ENCODE measurements around the gene S100A2. TPM values are rescaled to one million over a fixed set of nuclear protein-coding genes. Genes with fewer than 3 reads are reported as not detected.

The S100A2 gene
- total RNA-seq (2021; fragmentation: NEBNext Ultra II Directional; extraction: Animal tissue kit (Norgen Biotek cat#: 25700)) (2.0 TPM in 1 of 2 replicates, not detected in the other), polyA plus RNA-seq (2011; rRNA removed) (0.71 and 0.86 TPM in 2 replicates), polyA minus RNA-seq (2011; rRNA and poly(A)+ RNA removed) (0.60 TPM in 1 of 2 replicates, not detected in the other)
- polyA plus RNA-seq (2011; cell fraction: cytosol; rRNA removed): 1.1 TPM
- polyA plus RNA-seq (2011; cell fraction: nucleus; rRNA removed): 0.78 TPM
- 0.69 to 2.1 TPM (median 1.2 TPM) in 4 replicates for polyA plus RNA-seq (2012, experiment 1 of 2)
- polyA plus RNA-seq (2012, experiment 2 of 2): 0.20 TPM
- polyA plus RNA-seq (2013, experiment 1 of 2): 2.0 TPM
- polyA plus RNA-seq (2013, experiment 2 of 2): 2.6 TPM
- not detected for polyA minus RNA-seq (2011; cell fraction: cytosol; rRNA and poly(A)+ RNA removed)
- polyA minus RNA-seq (2011; cell fraction: nucleus; rRNA and poly(A)+ RNA removed): not detected
- long read RNA-seq, experiment 1: 0 reads
- long read RNA-seq, experiment 2: 0 reads

GRCh38 chr1:153565529-153566374, at the start of gene S100A2:
Gene S100A2, minus strand, starts transcription at chr1:153565844. Its CDS starts 1,967 bp downstream, at chr1:153563877.
- peak within 1 kb of the TSS; percentile 98 for H4K91ac ChIP-seq (replicated peaks; ENCODE audit: insufficient read length, low read length)
- H3K4me2 ChIP-seq (ENCODE audit: insufficient read depth in 1 of 2, low read depth in 2 of 2, low read length in 2 of 2): peak within 1 kb of the TSS; percentile 5 to 37; a peak in 3 of 4 replicates
- H3K23me2 ChIP-seq (ENCODE audit: low read depth, low read length): no peaks in the 10 kb centered on the region; the same call in 1 of the 2 replicates
- no peak within 1 kb of the TSS for H3K23ac ChIP-seq (ENCODE audit: insufficient read length)
- peak within 1 kb of the TSS; percentile 64; the same call in 1 of the 2 replicates for H4K8ac ChIP-seq (ENCODE audit: extremely low read depth, insufficient read depth, low read length)
- H2AFZ ChIP-seq (ENCODE audit: low read length): 0 out of 2 replicates have a peak within 1 kb of the TSS, but pooled peaks have one; percentile 9
- no peaks in the 10 kb centered on the region for H3K9me3 ChIP-seq (ENCODE audit: insufficient read depth in 2 of 2, low read depth in 1 of 2, low read length in 1 of 2)
- peak within 1 kb of the TSS; percentile 96 for H2AK5ac ChIP-seq (ENCODE audit: low read depth, low read length)
- no peaks in the 10 kb centered on the region for H3K79me2 ChIP-seq (ENCODE audit: control insufficient read depth in 1 of 2, insufficient read depth in 2 of 2, low read length in 2 of 2)
- DNase-seq (ENCODE audit: low read depth in 1 of 2, low spot score in 2 of 2) (no peak), FAIRE-seq (no peak)
- H2BK15ac ChIP-seq (ENCODE audit: low read length): peak within 1 kb of the TSS; percentile 99
- no peak within 1 kb of the TSS for H3K27ac ChIP-seq (ENCODE audit: low read depth, low read length)
- peak within 1 kb of the TSS; percentile 88 for H3K56ac ChIP-seq (replicated peaks; ENCODE audit: insufficient read length, low read depth, low read length)
- peak within 1 kb of the TSS; percentile 97; the same call in 1 of the 2 replicates for H2BK5ac ChIP-seq (ENCODE audit: low read depth, low read length)
- no peak within 1 kb of the TSS for H3K14ac ChIP-seq (ENCODE audit: insufficient read length)
- 83% methylated on average over 8 of the region's 8 CpGs; no CpG with 5 or more reads in 1 of the 2 experiments for WGBS, 2 experiments (ENCODE audit: extremely low coverage in 1 of 2, insufficient coverage in 1 of 2, insufficient read length in 1 of 2, insufficient replicate concordance in 2 of 2, low coverage in 1 of 2, low lambda C conversion rate in 2 of 2, missing lambda C conversion rate in 1 of 2)
- H3K18ac ChIP-seq (ENCODE audit: extremely low read depth, low read length): peak within 1 kb of the TSS; percentile 87
- H3K4me3 ChIP-seq (ENCODE audit: extremely low read depth in 1 of 4, insufficient read depth in 2 of 4, low read depth in 3 of 4, low read length in 4 of 4): no peak within 1 kb of the TSS
- H3K9ac ChIP-seq (replicated peaks in 1 of 4; ENCODE audit: extremely low read depth in 1 of 4, low read depth in 3 of 4, low read length in 3 of 4): peak within 1 kb of the TSS in 2 of 4 experiments; percentile 26 to 36; a peak in 1 of 7 replicates
- peak within 1 kb of the TSS; percentile 99 for H2BK12ac ChIP-seq (ENCODE audit: low read depth, low read length)
- 0 out of 7 replicates have a peak, but pooled peaks cover 0 to 4% (median 0%) of the 10 kb centered on the region in 4 experiments for H3K27me3 ChIP-seq (replicated peaks in 1 of 4; ENCODE audit: control insufficient read depth in 3 of 4, extremely low read depth in 1 of 4, insufficient read depth in 3 of 4, low read length in 3 of 4)
- POLR2A ChIA-PET (ENCODE audit: partially characterized antibody): interaction anchor here (0.6 to 1.6 kb wide), 13 partner anchors 9 to 83 kb away, joined by 3 to 7 read pairs (median 4); partner anchors contain the start of genes CHTOP, S100A13, S100A16 and S100A4
- H3K36me3 ChIP-seq (ENCODE audit: control insufficient read depth in 2 of 4, insufficient read depth in 4 of 4, low read length in 3 of 4): no peaks in the 10 kb centered on the region
- H2BK20ac ChIP-seq (ENCODE audit: low read length): peak within 1 kb of the TSS; percentile 99
- peak within 1 kb of the TSS; percentile 96 for H2BK120ac ChIP-seq (replicated peaks; ENCODE audit: low read depth, low read length)
- H4K20me1 ChIP-seq (replicated peaks in 1 of 2; ENCODE audit: control insufficient read depth in 1 of 2, insufficient read depth in 2 of 2, low read length in 2 of 2): no peaks in the 10 kb centered on the region
- CTCF ChIA-PET (ENCODE audit: partially characterized antibody): interaction anchor here (0.6 to 4.4 kb wide), 20 partner anchors 13 to 445 kb away, joined by 3 to 20 read pairs (median 4); partner anchors contain the start of genes S100A14, S100A4, S100A5 and S100A6
- H4K5ac ChIP-seq (ENCODE audit: insufficient read length, low read depth, low read length): peak within 1 kb of the TSS; percentile 34
- H3K4me1 ChIP-seq (replicated peaks in 1 of 4; ENCODE audit: control insufficient read depth in 3 of 4, insufficient read depth in 4 of 4, low read length in 3 of 4): peaks cover 11 to 26% (median 20%) of the 10 kb centered on the region in 4 experiments
- H3K4ac ChIP-seq (replicated peaks; ENCODE audit: insufficient read length, low read depth, low read length): peak within 1 kb of the TSS; percentile 88
- no peaks in the 10 kb centered on the region for H3K79me1 ChIP-seq (ENCODE audit: low read depth, low read length)
- no peak for TF ChIP-seq ATF3 (IDR thresholded peaks at IDR 0.05; ENCODE audit: insufficient read depth, low read depth, low read length)
- no peak for TF ChIP-seq POU5F1 (IDR thresholded peaks at IDR 0.05; ENCODE audit: low read depth, low read length)
- no peak for TF ChIP-seq E2F6 (IDR thresholded peaks at IDR 0.05)
- no peak for TF ChIP-seq CBX5 (IDR thresholded peaks at IDR 0.05; ENCODE audit: low read depth, low read length)
- TF ChIP-seq TEAD4 (IDR thresholded peaks at IDR 0.05; ENCODE audit: low read depth, low read length): no peak
- TF ChIP-seq SIX5 (IDR thresholded peaks at IDR 0.05; ENCODE audit: low read depth, low read length): no peak
- TF ChIP-seq ZNF274 (IDR thresholded peaks at IDR 0.05; ENCODE audit: borderline replicate concordance, extremely low read depth, low read length): no peak
